HepG2 (cell line): Measurements from ENCODE around the gene PLIN3. TPM values are rescaled to one million over a fixed set of nuclear protein-coding genes. Genes with fewer than 3 reads are reported as not detected.

Experiments
- TAF15 ChIP-seq: fragments of 200-400 bp; formaldehyde crosslinking; IDR thresholded peaks from one replicate; pipeline ENCODE4 v1.6.1; 2018; ENCODE audit warnings: mild to moderate bottlenecking, low read depth, low read length; ENCODE audit not compliant: poor library complexity, severe bottlenecking
- ZNF281 ChIP-seq: sonication (generic); formaldehyde crosslinking; IDR thresholded peaks from 2 replicates; pipeline ENCODE4 v1.4.0; 2020; ENCODE audit warnings: missing genetic modification reagents, borderline replicate concordance
- ZNF687 ChIP-seq: sonication (generic); formaldehyde crosslinking; IDR thresholded peaks from 2 replicates; pipeline ENCODE4 v1.5.1; 2020; ENCODE audit warnings: mild to moderate bottlenecking, missing genetic modification reagents, moderate library complexity
- polyA plus RNA-seq, 8 experiments: library from polyadenylated mRNA; depleted of rRNA in 3 of 8; stranded (reverse) in 7 of 8; unstranded in 1 of 8; fragments of >200 nt; fragmentation: Illumina TruSeq in 4 of 8; extraction: Trizol in 4 of 8; gene quantifications; 2 replicates each; pipeline versions ENCODE4 v1.2.1 to v1.2.3, GENCODE V29; 2011 to 2016; ENCODE audit warnings: low read depth in 4 of 8, missing spikeins in 1 of 8, mixed read lengths in 1 of 8; ENCODE audit not compliant: insufficient read depth in 1 of 8
- total RNA-seq, 5 experiments: library from RNA; depleted of rRNA; stranded (reverse); fragments of >200 nt; fragmentation: Illumina TruSeq; extraction: Trizol; gene quantifications; 2 replicates each; pipeline ENCODE4 v1.2.3, GENCODE V29; 2016; ENCODE audit warnings: low read depth in 1 of 5

The PLIN3 gene
- total and polyA plus RNA-seq, 2 of the 13 experiments (the other 11 are each of a cell fraction or from before 2014, with no cell fraction given) = 49.3 to 57.9 TPM

DNA sequence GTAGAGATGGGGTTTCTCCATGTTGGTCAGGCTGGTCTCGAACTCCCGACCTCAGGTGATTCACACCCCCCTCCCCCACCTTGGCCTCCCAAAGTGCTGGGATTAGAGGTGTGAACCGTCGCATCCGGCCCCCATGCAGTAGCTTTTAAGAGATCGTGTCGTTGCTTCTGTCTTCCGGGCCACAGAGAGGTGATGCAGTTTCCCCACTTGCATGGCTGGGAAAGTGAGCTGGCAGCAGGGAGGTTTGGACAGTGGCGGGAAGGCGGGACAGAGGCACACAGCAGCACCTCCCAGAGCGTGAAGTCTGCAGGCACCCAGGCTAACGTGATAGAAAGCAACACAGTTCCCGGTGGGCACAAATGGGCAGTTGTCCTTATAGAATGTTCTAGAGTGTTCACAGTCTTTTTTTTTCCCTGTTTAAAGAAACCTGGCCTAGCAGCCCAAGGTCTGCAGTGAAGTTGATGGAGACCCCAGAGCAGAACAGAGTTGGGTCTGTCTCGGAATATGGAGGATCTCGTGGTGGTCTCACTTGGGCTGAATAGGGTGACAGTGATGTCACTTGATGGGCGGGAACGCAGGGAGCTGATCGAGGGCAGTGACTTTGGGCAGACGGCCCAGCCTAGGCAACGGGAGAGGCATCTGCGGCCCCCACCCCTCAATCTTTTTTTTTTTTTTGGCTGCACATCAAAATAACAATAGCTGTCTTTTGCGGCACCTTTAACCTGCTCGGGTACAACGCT, 46.7 kb upstream of the PLIN3 start (continued):
- TF ChIP-seq ZNF281 (CRISPR knock-in tag) = no peak
- TF ChIP-seq TAF15 = no peak
- peak; percentile 21; the same call in 1 of the 2 replicates for TF ChIP-seq ZNF687
